ENCODE results near the gene HK3.

HK3 gene

DNA sequence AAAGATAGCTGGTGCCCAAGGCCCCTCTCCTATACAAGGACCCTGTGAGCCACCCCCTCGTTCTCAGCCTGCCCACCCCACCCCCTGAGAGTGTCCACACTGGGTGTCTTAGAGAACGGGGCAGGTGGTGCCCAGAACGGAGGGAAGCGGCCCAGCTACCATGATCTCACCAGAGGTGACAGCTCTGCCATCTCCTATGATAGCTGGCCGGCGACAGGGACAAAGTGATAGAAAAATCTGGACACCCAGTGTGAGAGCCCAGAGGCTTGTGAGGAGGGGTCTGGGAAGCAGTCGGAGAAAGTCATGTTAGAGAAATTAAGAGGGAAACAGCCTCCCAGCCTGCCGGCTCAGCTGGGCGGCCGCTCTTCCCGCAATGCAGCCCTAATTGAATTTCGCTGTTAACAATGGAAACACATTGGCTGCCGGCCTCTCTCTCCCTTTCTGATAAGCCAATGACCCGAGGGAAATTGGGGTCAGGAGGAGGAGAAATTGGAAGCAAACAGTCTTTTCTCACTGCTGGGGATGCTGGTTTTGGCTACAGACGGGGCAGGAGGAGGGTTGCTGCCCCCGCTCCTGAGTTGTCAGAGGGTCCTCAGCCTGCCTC, 32.3 kb downstream of the HK3 start:
- no peak for DNase-seq

DNA sequence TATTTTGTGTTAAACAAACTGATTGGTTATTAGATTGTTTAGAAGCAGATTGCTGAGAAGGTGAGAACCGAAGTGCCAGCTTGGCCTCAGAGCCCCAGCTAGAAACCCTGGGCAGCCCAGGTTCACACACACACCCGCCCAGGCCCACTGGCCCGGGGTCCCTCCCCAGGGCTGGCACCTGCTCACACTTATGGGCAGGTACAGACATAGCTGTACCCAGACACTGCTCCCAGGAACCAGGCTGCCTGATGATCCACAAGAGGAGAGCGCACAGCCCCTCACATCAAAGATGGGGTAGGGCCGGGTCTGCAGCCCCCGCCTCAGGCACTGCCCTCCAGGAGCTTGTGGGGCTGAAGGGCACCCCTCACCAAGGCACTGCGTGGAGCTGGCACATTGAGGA, 33.2 kb downstream of the HK3 start:
- DNase-seq: no peak

DNA sequence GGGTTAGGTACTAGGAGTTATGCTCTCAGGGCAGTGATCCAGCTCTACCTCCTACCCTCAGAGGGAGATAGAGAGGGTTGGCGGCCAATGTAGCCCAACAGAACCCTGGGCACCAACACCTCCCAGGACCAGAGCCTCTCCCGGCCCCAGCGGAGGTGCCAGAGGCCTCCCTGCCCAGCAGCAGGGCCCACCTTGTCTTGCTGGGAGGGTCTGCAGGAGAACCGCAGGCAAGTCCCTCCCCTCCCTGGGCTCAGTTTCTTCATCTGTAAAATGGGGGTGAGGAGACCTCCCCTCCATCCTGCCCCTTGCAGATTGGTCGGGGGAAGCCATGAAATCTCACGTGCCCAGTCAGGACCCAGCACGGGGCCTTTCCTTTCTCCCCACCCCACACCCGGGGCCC, 34.4 kb downstream of the HK3 start:
- no peak for DNase-seq

DNA sequence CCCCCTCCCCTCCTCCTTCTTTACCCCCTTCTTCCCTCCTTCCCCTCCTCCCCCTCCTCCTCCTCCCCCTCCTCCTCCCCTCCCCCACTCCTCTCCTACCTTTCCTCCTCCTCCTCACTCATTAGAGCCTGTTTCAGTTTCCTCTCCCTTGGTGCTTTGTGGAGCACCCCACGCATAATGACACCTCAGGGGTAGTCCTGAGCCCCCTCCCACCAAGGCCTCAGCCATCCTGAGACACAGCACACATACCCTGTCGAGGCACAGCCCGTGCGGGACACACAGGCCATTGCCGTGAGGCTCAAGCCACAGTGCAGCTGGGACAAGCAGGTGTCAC, 35.4 kb downstream of the HK3 start:
- no peak for DNase-seq

DNA sequence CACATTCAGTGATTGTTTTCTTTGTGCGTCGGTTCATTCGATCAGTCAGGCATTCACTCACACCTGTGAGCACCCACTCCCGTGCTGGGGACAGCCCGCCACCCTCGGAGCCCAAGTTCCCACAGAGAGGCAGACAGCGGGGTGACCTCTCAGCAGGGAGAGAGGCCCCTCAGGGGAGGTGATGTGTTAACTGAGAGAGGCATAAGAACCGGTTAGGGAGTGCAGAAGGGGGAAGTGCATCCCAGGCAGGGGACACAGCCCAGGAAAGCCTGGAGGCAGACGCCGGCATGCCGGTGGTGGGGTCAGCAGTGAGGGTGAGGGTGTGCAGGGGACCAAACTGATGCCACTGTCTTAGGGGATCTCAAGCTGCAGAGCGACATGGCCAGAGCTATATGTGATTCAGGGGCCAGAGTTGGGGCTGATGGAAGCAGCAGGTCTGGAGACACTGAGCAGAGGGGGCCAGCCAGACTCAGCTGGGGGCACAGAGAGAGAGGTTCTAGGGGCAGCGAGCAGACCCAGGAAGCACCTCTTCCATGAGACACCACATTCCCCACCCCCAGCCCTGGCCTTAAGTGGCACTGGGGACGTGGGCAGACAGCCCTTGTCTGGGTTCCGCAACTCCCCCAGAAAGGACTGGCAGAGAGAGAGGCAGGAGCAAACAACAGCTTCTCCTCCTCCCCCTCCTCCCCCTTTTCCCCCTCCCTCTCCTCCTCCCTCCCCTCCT, 35.9 kb downstream of the HK3 start:
- no peak for DNase-seq

DNA sequence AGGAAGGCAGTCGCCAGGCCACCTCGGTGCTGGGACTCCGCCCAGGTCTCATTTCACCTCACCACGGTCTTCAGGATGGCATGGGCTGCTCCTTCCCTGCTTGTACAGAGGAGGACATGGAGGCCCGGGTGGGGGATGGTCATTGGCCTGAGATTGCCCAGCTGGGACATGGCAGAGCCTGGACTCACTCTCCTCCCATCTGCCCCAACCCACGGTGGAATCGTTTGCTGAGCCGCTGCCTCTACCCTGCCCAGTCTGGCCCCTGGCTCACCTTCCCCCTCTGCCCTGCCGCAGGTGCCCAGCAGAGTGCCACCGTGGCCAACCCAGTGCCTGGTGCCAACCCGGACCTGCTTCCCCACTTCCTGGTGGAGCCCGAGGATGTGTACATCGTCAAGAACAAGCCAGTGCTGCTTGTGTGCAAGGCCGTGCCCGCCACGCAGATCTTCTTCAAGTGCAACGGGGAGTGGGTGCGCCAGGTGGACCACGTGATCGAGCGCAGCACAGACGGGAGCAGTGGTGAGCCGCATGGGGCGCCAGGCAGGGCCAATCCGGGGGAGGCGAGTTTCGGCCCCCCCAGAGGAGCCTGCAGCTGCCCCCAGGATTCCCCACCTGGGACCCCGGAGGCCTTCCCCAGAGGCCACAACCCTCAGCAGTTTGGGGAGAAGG, 36.7 kb downstream of the HK3 start:
- DNase-seq: no peak

DNA sequence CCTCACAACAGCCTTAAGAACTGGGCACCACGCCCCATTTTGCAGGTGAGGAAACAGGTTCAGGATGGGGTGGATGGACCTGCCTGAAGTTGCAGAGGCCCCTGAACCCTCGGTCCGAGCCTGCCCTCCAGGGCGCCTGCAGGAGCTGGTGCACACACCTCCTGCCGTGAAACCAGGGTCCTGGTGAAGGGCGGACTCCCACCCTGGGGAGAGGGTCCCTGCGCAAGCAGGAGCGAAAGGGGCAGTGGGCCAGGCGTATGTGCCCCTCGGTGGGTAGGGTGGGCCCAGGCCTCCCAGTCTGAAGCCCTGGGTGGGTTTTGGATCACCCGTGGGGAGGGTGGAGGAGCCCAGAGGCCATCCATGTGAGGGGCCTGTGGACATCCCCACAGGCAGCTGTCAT, 37.9 kb downstream of the HK3 start:
- DNase-seq: no peak

DNA sequence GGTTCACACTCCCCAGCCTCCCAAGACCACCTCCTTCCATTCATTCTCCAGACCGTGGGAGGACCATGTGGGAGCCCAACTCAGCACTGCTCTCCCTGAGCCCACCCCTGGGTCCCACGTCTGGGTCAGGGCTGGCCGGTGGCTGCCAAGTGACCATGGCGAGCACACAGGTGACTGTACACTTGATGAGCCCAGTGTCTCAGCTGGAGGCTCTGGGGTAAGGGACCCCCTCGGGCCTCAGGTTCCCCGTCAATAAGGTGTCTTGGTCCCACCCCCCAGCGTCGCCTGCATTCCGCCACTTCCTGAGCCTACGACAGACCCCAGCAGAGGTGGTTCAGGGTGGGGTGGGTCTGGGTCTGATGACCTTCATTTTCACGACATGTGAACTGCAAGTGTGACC, 38.8 kb downstream of the HK3 start:
- DNase-seq: no peak

DNA sequence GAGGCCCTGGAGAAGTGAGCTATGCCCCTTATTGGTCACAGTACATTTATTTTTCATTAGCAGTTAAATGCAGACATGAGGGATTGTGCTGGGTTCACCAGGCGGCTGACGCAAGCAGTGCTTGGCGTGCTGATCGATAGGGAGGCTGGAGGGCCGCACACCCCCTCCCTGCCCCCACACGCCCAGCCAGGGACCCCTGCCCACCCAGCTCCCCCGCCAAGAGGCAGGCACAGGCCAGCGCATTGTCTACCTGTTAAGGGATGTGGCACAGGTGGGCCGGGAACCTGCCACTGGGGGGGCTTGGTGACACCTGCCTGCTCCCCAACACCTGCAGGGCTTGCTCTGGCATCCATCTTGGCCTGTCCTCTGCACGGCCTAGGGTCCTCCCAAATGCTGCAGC, 39.2 kb downstream of the HK3 start:
- no peak for DNase-seq

DNA sequence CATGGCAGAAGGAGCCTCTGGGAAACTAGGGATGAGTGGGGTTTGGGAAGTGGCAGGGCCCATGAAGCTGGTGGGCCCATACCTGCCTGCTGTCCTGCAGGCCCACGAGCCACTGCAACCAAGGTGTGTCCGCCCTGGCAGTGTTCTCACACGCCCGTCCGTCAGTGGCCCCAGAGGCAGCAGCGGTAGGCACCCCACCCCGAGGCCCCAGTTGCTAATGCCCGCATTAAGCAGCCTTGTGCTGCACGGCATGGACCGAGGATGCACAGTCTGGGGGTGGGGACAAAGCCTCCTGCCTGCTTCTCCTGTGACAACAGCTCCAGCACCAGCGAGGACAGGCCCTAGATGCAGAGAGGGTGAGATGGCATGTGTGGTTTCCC, 41.3 kb downstream of the HK3 start:
- no peak for DNase-seq

DNA sequence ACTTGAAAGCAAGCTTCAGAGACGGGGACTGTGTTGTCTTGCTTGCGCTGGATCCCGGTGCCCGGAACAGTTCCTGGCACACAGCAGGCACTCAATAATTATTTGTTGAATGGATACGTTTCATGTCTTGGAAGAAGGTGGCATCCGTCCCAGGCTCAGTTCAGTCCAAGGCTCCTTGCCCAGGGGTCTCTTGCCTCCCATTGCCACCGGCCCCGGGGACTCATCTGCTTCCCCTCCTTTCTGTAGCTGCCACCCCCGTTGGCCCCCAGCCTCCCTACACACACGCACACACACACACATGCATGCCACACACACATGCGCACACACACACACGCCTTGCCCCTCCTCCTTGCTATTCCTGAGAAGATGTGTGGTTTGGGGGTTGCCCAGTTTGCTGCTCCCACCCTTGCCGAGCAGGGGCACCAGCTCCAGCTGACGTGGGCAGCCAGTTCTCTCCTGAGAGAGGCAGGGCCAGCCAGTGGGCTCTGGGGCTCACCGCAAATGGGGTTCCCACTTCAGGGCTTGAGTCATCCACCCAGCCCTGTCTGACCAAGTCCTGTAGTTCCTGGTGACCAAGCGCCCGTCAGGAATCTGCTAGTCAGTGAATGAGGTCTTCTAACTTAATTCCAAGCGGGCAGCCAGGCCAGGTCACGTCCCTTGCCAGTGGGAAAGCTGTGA, 41.8 kb downstream of the HK3 start:
- DNase-seq: no peak

DNA sequence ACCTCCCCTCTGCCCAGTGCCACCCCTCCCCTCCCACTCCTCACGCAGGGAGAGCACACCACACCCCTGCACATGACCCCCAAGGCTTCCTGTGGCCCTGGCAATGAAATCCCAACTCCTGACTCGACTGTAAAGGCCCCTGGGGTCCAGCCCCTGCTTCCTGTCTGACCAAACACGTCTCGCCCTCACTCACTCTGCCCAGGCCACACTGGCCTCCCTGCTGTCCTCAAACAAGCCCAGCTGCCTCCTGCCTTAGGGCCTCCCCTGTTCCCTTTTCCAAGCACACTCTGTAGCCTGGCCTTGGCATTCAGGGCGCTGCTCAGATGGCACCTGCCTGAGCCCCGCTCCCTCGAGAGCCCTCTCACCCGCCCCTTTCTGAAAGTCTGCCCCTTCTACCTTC, 42.4 kb downstream of the HK3 start:
- DNase-seq: no peak

DNA sequence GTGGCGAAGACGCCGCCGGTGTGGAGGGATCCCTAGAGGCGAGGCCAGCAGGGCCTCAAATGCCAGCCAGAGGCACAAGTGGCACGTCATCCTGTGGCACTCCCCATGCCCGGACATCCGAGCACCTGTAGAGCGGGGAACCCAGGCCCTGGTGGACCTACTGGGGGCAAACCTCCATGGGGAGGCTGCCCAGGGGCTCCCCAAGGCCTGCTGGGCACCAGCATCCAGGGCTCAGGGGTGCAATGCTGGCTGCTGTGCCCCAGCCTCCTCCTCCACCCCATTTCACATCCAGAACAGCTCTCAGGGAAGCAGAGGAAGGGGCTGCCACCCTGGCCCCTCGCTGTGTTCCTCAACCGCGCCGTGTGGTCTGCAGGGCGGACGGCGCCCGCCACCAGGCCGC, 43.5 kb downstream of the HK3 start:
- no peak for DNase-seq

DNA sequence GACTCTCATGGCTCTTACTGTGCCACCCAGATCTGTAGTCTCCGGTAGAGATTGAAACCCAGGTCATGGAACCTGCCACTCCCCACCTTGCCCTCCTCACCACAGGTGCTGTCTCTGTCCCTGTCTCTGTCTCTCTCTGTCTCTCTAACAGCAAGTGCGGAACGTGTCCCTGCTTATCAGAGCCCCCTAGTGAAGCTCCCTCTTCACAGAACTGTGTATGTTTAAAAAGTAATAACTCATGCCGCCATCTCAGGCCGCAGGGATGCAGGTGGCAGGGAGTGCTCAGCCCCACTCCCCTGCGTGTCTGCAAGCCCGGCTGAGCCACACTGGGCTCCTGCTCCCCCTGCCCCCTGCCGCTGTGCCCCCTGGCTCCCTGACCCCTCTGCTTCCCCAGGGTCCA, 45.0 kb downstream of the HK3 start:
- no peak for DNase-seq

DNA sequence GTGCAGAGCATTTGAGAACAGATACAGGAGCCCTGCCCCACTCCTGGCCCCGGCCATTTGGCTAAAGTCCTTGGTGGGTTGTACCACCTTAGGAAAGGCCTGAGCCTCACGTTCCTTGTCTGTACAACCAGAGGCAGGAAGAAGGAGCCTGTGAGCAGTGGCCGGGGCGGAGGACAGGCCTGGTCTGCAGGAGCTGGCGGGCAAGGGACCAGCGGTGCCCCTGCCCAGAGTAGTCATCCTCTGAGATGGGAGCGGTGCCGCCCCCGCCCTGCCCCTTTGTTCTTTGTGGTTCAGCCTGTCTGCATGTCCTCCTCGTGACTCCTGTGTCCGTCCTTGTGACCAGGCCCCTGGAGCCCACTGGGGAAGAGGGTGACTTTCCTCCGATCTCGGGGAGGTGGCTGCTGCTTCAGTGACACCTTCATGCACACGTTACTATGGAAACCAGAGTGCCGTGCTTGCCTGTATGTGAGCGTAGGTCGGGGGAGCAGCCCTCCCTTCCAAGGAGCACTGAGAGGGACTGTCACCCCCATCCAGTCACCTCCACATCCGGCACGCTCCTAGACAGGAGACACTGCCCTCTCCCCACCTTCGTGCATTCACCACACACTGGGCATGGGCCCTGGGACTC, 45.9 kb downstream of the HK3 start:
- DNase-seq: no peak

DNA sequence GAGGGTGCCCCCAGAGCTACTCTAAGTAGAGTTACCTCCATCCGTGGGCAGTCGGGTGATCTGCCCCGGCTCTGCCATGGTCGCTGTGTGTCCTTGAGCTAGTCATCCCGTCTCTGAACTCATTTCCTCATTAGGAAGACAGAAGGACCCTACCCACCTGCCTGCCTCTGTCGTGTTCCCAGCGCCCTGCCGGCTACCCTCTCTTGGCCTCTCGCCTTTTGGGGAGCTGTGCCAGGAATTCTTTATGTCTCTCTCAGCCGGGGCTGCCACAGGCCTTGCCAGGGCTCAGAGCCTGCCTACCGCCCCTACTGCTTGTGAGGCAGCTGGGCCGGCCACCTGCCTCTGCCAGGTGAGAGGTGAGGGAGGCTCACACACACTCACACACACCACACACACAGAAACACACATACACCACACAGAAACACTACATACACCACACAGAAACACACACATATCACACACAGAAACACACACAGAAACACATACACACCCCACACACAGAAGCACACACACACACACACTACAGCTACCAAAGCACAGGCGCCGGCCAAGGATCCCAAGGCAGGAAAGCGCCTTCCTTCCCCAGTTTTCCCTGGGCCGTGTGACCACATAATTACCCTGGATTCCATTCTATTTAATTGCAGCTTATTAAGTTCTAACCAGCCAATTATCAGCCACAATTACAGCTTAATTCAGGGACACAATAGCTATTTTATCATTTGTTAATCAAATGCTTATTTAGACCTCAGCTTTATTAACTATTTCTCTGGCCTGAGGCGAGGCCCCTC, 47.1 kb downstream of the HK3 start:
- no peak for DNase-seq

DNA sequence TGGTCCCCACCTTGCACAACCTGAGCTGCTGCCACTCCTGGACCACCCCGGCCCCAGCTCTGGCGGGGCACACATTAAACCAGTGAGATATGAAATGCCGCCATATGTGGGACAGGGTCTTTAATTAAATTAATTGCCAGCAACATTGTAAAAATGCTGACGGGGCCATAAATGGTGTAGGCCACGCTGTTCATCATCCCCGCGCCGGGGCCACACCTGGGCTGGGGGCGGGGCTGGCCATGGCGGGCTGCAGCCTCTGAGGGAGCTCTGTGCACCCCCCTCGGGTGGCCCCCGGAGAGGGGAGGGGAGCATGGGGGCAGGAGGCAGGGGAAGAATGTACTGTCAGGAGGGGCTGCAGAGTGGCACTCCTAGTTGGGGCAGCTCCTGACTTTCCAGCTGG, 47.8 kb downstream of the HK3 start:
- no peak for DNase-seq

DNA sequence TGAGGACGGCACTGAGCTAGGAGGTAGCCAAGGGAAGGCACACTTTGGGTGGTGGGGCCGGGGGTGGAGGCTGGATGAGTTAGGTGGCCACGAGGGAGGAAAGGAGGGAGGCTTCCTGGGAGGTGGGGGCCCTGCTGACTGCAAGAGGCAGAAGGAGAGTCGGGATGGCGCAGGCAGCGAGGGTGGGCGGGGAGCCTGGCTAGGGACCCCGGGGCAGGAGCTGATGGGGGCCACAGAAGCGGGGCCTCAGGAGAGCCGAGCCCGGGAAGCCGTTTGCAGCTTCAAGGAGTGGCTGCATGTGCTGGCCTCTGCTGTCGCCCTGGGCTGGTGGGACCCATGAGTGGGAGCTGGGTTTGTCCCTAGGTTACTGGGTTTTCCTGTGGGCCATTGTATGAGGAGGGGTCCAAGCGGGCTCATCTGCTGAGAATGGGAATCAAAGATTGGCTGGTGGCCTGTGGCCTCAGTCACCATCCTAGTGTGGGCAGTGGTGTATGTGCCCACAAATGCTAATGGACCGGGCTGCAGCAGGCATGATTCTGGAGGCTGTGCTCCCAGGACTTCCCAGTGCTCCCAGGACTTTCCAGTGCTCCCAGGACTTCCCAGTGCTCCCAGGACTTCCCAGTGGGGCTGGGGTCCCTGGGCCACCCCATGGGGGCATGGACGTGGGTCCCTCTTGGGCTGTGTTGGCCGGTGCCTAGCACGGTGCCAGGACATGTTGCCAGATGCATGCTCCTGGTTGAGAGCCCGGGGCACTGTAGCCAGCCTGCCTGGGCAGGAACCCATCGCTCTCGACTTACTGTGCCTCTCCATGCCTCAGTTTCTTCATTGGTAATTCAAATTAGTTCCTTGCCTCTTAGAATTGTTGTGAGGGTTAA, 48.5 kb downstream of the HK3 start:
- DNase-seq: no peak

DNA sequence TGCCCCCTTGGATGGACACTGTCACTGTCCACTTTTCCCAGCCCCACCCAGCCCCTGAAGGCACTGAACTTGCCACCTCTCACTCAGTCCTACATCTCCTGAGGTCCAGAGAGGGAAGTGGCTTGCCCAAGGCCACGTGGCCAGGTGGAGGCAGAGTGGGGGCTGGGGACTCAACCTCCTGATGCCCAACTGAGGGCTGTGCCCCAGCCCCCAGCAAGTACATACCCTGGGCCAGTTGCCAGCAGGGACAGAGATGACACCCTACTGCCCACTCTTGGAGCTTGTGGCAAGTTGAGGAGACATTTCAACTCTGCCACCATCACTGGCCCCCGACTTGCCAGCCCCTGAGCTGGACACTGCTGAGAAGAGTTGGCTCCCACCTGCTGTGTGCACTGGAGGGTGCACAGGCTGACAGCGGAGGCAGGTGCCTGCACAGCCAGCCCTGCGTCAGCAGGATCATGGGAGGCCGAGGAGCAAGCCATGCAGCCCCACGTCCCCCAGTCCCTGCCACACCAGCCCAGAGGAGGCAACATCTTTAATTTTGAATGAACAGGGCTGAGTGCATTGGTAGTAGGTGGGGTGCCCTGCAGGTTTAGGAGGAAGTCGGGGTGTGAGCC, 49.4 kb downstream of the HK3 start:
- DNase-seq: no peak

DNA sequence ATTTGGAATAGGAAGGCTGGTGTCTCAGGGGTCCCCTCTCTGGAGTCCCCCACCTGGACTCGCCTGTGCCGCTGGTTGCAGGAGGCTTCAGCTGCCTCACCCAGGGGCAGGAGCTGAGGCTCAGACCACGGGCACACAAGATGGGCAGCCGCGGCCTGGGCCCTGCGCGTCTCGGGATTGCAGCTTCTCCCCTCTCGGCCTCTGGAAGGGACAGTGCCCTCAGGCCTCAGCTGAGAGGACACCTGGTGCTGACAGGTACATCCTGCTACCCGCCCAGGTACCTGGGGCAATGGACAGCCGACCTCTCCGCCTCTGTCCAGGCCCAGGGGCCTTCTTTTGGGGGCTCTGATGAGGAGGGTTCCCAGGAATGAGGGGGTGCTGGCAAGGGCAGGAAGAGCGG, 50.5 kb downstream of the HK3 start:
- no peak for DNase-seq

DNA sequence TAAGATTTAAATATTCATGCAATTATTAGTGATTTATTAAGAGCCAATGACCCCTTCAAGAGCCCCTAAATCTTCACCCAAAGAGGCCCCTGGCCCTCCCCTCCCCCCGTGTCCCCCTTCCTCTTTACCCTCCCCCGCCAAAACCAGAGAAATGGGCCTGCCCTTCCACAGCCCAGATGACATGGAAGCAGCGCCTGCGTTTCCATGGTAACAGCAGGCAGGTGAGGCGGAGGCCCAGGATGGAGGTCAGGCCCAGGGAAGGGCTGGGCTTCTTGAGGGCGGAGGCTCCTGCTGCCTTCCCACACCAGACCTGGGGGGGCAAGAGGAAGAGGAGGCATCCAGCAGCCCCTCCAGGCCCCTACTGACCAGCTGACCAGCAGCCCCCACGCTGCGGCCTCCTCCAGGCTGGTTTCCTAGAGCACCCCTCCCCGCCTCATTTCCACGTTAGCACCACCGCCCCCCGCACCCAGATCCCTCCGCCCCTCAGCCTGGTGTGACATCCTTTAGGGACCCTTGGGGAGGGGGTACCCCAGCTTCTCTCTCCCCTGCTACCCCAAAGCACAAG, 51.3 kb downstream of the HK3 start:
- no peak for DNase-seq
